Hepatocyte (in vitro differentiated cells): ENCODE data around the gene SLC25A20. TPM values are rescaled to one million over a fixed set of nuclear protein-coding genes. Genes with fewer than 3 reads are reported as not detected.

Experiments used
- DNase-seq: peaks from one replicate; pipeline ENCODE4 v3.0.0-alpha.2; 2016; ENCODE audit warnings: low spot score
- H2AFZ ChIP-seq: fragments of 200-600 bp; sonication (generic); 2 replicates; pipeline ENCODE4 v1.6.0; 2016; ENCODE audit warnings: antibody characterized with exemption, mild to moderate bottlenecking
- H3K27ac ChIP-seq: fragments of 200-600 bp; sonication (generic); 2 replicates; pipeline ENCODE4 v1.5.1; 2016; ENCODE audit warnings: mild to moderate bottlenecking
- H3K27me3 ChIP-seq: fragments of 200-600 bp; sonication (generic); 2 replicates; pipeline ENCODE4 v1.6.1; 2016
- H3K36me3 ChIP-seq: fragments of 200-600 bp; sonication (generic); replicated peaks from 2 replicates; pipeline ENCODE4 v1.5.1; 2016; ENCODE audit warnings: low read depth; ENCODE audit not compliant: insufficient read depth
- H3K4me1 ChIP-seq: fragments of 200-600 bp; sonication (generic); 2 replicates; pipeline ENCODE4 v1.5.1; 2016; ENCODE audit warnings: mild to moderate bottlenecking, moderate library complexity; ENCODE audit not compliant: insufficient read depth
- H3K4me2 ChIP-seq: fragments of 200-600 bp; sonication (generic); 2 replicates; pipeline ENCODE4 v1.6.0; 2016
- H3K4me3 ChIP-seq: fragments of 200-600 bp; sonication (generic); 2 replicates; pipeline ENCODE4 v1.5.1; 2016; ENCODE audit warnings: mild to moderate bottlenecking
- H3K79me2 ChIP-seq: fragments of 200-600 bp; sonication (generic); 2 replicates; pipeline ENCODE4 v1.6.0; 2017; ENCODE audit warnings: mild to moderate bottlenecking
- H3K9me2 ChIP-seq: fragments of 200-600 bp; sonication (generic); replicated peaks from 2 replicates; pipeline ENCODE4 v1.6.0; 2017; ENCODE audit warnings: mild to moderate bottlenecking; ENCODE audit not compliant: insufficient read depth
- H3K9me3 ChIP-seq: fragments of 200-600 bp; sonication (generic); 2 replicates; pipeline ENCODE4 v1.5.1; 2016; ENCODE audit warnings: low read depth, mild to moderate bottlenecking
- H4K20me1 ChIP-seq: fragments of 200-600 bp; sonication (generic); 2 replicates; pipeline ENCODE4 v1.6.0; 2016; ENCODE audit warnings: mild to moderate bottlenecking; ENCODE audit not compliant: insufficient read depth, poor library complexity, severe bottlenecking
- CTCF ChIP-seq: fragments of 200-600 bp; sonication (generic); IDR thresholded peaks from 2 replicates; pipeline ENCODE4 v1.5.1; 2016; ENCODE audit warnings: antibody characterized with exemption, mild to moderate bottlenecking; ENCODE audit not compliant: poor library complexity
- EZH2 ChIP-seq: fragments of 200-600 bp; sonication (generic); IDR thresholded peaks from 2 replicates; pipeline ENCODE4 v1.6.1; 2016; ENCODE audit warnings: antibody characterized with exemption, mild to moderate bottlenecking, borderline replicate concordance
- EZH2phosphoT487 ChIP-seq: fragments of 200-600 bp; sonication (generic); IDR thresholded peaks from one replicate; pipeline ENCODE4 v1.6.1; 2018; ENCODE audit warnings: antibody characterized with exemption, mild to moderate bottlenecking, low read depth, moderate library complexity; ENCODE audit not compliant: unreplicated experiment, severe bottlenecking
- WGBS: methylation state at CpG from one replicate; pipeline ENCODE4 v1.1.6; 2016; ENCODE audit warnings: low lambda C conversion rate; ENCODE audit errors: missing lambda C conversion rate; 5-methylcytosine and 5-hydroxymethylcytosine counted together
- polyA plus RNA-seq: library from polyadenylated mRNA; unstranded; fragments of >200 nt; fragmentation: Nextera tagmentation; extraction: Ambion mirVana; gene quantifications from 2 replicates; pipeline ENCODE4 v1.2.1, GENCODE V29; 2016
- total RNA-seq: library from RNA; depleted of rRNA; stranded (reverse); fragments of >200 nt; gene quantifications from 2 replicates; pipeline ENCODE4 v1.2.3, GENCODE V29; 2014

The SLC25A20 gene
- total and polyA plus RNA-seq, 2 experiments from 2014 or later: 46.0 to 59.1 TPM

- TF ChIP-seq CTCF: no peak
- TF ChIP-seq EZH2phosphoT487: no peak
- no peak for TF ChIP-seq EZH2
- 100% methylated on average over 3 of the region's 3 CpGs for WGBS
- no peak overlapping the region for H3K27ac ChIP-seq
- H3K79me2 ChIP-seq: peaks cover 64% of the 10 kb centered on the region
- H3K27me3 ChIP-seq: no peaks in the 10 kb centered on the region
- peaks cover 7% of the 10 kb centered on the region for H4K20me1 ChIP-seq
- H3K4me3 ChIP-seq: no peak overlapping the region
- no peaks in the 10 kb centered on the region for H3K9me3 ChIP-seq
- H3K9me2 ChIP-seq: no peaks in the 10 kb centered on the region
- no peaks in the 10 kb centered on the region for H3K4me1 ChIP-seq
- H3K36me3 ChIP-seq: no peaks in the 10 kb centered on the region
- H3K4me2 ChIP-seq: no peak overlapping the region
- DNase-seq: no peak
- H2AFZ ChIP-seq: no peak overlapping the region
Observed at GRCh38 chr3:48938689-48939088, 40.0 kb upstream of the SLC25A20 start.

GRCh38 chr3:48938156-48938555, 39.5 kb upstream of the SLC25A20 start:
- H4K20me1 ChIP-seq: peaks cover 6% of the 10 kb centered on the region
- H3K4me2 ChIP-seq: no peak overlapping the region
- no peak for TF ChIP-seq EZH2
- TF ChIP-seq EZH2phosphoT487: no peak
- TF ChIP-seq CTCF: no peak
- no peak overlapping the region for H3K4me3 ChIP-seq
- H3K36me3 ChIP-seq: no peaks in the 10 kb centered on the region
- H3K27ac ChIP-seq: no peak overlapping the region
- H3K9me3 ChIP-seq: no peaks in the 10 kb centered on the region
- H3K27me3 ChIP-seq: no peaks in the 10 kb centered on the region
- no peaks in the 10 kb centered on the region for H3K4me1 ChIP-seq
- no peak for DNase-seq
- H2AFZ ChIP-seq: no peak overlapping the region
- no peaks in the 10 kb centered on the region for H3K9me2 ChIP-seq
- H3K79me2 ChIP-seq: peaks cover 64% of the 10 kb centered on the region

GRCh38 chr3:48935530-48935929, 36.8 kb upstream of the SLC25A20 start:
- Histone ChIP-seq H3K27me3 (no peaks in the 10 kb centered on the region), H3K4me2 (no peak overlapping the region), H3K4me3 (no peak overlapping the region), H3K4me1 (no peaks in the 10 kb centered on the region), H4K20me1 (peaks cover 20% of the 10 kb centered on the region), H3K9me3 (no peaks in the 10 kb centered on the region), H2AFZ (no peak overlapping the region), H3K36me3 (no peaks in the 10 kb centered on the region), H3K9me2 (no peaks in the 10 kb centered on the region), H3K27ac (no peak overlapping the region), H3K79me2 (peaks cover 85% of the 10 kb centered on the region)
- TF ChIP-seq EZH2: no peak
- TF ChIP-seq EZH2phosphoT487: no peak
- TF ChIP-seq CTCF: no peak
- no peak for DNase-seq
- 93% methylated on average over 4 of the region's 4 CpGs for WGBS

DNA sequence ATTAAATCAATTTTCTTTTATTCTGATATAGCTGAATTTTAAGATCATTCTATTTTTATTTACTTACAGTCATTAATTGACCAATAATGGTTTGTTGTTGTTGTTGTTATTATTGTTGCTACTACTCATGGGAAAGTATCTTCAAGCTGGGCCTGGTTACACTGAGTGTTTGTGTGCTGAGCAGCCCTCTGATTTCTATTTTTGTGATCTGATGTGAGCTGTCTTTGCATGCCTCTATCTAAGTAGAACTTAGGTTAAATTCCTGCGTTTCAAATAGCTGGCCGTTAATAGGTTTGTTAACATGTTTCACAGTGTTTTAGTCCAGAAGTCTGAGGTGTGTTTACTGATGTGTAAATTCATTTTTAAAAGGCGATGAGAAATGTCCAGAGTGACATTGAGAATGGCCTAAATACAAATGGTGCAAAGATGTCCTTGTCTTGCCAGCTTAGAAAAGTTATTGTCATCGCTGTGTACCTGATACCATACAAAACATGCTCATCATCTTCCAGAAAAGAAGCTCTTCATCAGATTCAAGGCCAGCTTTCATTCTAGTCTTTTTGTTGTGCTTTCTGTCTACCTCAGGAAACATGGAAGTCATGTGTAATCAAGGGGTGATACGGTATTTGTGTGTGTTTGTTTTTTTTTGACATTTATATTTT, 35.8 kb upstream of the SLC25A20 start:
- Histone ChIP-seq H3K4me2 (no peak overlapping the region), H2AFZ (no peak overlapping the region), H3K4me1 (no peaks in the 10 kb centered on the region), H3K9me3 (no peaks in the 10 kb centered on the region), H4K20me1 (peaks cover 23% of the 10 kb centered on the region), H3K27ac (no peak overlapping the region), H3K79me2 (peaks cover 96% of the 10 kb centered on the region), H3K9me2 (no peaks in the 10 kb centered on the region), H3K36me3 (no peaks in the 10 kb centered on the region), H3K4me3 (no peak overlapping the region), H3K27me3 (no peaks in the 10 kb centered on the region)
- TF ChIP-seq EZH2phosphoT487: no peak
- no peak for TF ChIP-seq CTCF
- TF ChIP-seq EZH2: no peak
- no peak for DNase-seq
- 93% methylated on average over 5 of the region's 5 CpGs for WGBS
